Fibroblast of pulmonary artery (primary cell): Measurements from ENCODE around the gene OR52R1.

Experiments
- DNase-seq: peaks from one replicate; pipeline ENCODE4 v3.0.0-alpha.2; 2010; ENCODE audit warnings: low read depth
- H3K4me3 ChIP-seq: replicated peaks from 2 replicates; pipeline ENCODE4 v1.5.1; 2011; ENCODE audit warnings: low read depth, mild to moderate bottlenecking, control low read depth, low read length, moderate library complexity
- TF ChIP-seq, protein P1 (sequence below): IDR thresholded peaks from 2 replicates; pipeline ENCODE4 v1.5.1; 2011; ENCODE audit warnings: mild to moderate bottlenecking, control low read depth, low read length, inconsistent platforms; ENCODE audit errors: missing control alignments

OR52R1 gene

DNA sequence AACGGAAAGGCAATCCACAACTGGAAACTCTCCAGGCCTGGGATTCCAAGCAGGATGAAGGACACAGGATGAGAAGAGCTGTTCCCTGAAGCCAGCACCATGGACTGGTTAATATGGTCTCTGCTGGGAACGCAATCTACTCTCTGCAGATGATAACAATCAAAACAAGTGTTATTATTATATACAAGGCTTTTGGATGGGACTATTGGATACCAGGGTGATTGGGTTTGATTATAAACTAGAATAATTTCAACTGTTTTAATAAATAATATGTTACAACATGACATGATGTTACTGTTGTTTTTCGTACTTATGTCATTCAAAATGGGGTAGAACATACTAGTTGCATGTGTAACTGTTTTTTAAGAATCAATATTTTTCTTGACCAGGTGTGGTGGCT is at the start of gene OR52R1:
Gene OR52R1, minus strand, starts transcription at position 101 of the 400 bp plus-strand sequence. Its CDS starts 0 bp downstream, at position 101.
- TF ChIP-seq, protein P1, sequence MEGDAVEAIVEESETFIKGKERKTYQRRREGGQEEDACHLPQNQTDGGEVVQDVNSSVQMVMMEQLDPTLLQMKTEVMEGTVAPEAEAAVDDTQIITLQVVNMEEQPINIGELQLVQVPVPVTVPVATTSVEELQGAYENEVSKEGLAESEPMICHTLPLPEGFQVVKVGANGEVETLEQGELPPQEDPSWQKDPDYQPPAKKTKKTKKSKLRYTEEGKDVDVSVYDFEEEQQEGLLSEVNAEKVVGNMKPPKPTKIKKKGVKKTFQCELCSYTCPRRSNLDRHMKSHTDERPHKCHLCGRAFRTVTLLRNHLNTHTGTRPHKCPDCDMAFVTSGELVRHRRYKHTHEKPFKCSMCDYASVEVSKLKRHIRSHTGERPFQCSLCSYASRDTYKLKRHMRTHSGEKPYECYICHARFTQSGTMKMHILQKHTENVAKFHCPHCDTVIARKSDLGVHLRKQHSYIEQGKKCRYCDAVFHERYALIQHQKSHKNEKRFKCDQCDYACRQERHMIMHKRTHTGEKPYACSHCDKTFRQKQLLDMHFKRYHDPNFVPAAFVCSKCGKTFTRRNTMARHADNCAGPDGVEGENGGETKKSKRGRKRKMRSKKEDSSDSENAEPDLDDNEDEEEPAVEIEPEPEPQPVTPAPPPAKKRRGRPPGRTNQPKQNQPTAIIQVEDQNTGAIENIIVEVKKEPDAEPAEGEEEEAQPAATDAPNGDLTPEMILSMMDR: no peak
- no peak for DNase-seq
- no peak within 1 kb of the TSS for H3K4me3 ChIP-seq

- DNase-seq: peak; percentile 68
- no peak overlapping the region for H3K4me3 ChIP-seq
Measured at GRCh38 chr11:4851033-4851432, 46.9 kb upstream of the OR52R1 start.

DNA sequence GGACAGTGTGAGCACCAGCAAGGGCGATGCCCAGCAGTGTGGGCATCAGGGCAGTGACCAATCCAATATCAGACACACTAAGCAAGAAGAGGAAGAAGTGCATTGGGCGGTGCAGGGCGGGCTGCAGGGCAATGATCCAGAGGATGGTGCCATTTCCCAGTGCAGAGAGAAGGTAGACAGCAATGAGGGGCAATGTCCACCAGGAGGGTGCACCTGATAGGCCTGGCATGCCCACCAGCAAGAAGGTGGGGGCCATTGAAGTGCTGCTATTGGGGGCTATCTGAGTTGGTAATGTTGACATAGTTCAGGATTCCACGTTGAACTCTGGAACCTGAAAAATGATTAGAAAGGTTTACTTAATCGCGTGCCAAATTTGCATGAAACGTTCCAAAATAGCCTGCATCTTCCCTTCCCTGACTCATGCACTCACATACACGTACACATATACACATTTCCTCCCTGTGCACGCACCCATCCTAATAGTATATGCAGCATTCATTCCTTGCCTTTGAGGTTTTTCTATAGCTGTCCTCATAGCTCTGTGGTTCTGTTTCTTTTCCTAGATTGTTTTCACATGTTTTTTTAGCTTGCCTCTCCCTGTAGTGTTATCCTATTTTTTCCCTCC is 44.8 kb upstream of the OR52R1 start, which contains the start of gene OR51S1:
Gene OR51S1, minus strand, starts transcription at position 301 of the 625 bp plus-strand sequence. Its CDS starts 0 bp downstream, at position 301.
- TF ChIP-seq, protein P1: no peak
- DNase-seq: no peak

More at GRCh38 chr11:4851033-4851432, 46.9 kb upstream of the OR52R1 start:
- TF ChIP-seq, protein P1: no peak

DNA sequence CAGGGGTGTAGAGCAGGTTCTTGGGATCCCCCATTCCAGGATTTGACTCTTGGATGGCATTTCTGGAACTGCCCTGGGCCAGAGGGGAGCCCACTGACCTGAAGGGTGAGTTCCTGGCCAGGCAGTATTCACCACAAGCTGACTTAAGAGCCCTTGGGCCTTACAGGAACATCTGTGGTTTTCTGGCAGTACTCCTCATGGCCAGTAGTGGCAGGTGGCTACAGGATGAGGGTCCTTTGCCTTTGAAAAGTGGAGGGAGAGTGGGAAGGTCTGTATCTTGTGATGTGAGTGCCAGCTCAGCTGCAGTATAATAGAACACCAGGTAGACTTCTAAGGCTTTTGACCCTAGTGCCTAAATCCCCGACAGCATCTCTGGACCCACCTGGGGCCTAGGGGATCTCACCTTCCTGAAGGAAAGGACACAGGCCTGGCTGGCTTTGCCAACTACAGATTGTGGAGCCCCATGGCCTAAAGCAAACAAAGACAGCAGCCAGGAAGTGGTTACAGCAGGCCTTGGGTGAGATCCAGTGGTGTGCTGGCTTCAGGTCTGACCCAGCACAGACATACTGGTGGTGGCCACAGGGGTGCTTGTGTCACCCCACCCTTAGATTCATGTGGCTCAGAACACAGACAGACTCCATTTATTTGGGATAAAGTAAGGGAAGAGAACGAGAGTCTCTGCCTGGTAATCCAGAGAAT is 35.8 kb upstream of the OR52R1 start:
- TF ChIP-seq, protein P1: no peak
- H3K4me3 ChIP-seq: no peak overlapping the region
- DNase-seq: no peak

More for the DNA sequence above, 44.8 kb upstream of the OR52R1 start, which contains the start of gene OR51S1:
- no peak within 1 kb of the TSS for H3K4me3 ChIP-seq

GRCh38 chr11:4830909-4831308 is 26.7 kb upstream of the OR52R1 start:
- DNase-seq: no peak
- H3K4me3 ChIP-seq: no peak overlapping the region
- TF ChIP-seq, protein P1: no peak

DNA sequence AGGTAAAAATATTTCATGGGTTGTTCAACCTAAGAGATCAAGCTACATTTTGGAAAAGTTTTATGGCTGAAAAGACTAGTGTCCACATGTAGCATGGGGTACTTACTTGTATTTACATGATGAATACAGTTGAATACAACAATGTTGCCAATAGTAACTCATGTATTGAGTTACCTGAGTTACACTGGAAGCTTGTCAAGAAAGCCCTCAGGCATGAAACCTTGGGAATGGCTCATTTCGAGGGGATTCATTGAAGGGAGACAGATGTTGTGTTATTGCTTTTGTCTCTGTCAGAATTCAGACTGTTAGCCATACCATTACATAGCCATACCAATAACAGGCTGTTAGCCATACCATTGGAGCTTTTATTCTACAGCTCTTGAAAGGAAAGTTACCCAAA is 26.2 kb upstream of the OR52R1 start:
- DNase-seq: no peak
- TF ChIP-seq, protein P1: no peak
- no peak overlapping the region for H3K4me3 ChIP-seq
